Measurements from ENCODE around the gene RPL7A.

RPL7A gene

GRCh38 chr9:133394687-133395271 is 46.8 kb downstream of the RPL7A start:
- CTCF ChIA-PET: no interaction called here
- POLR2A ChIA-PET: interaction anchor here (0.7 kb wide), 1 partner anchor 24 kb away, joined by 3 read pairs; no protein-coding TSS in a partner anchor
- TF ChIP-seq FOXK2 (IDR thresholded peaks at IDR 0.05): no peak
- no peak for TF ChIP-seq BHLHE40 (IDR thresholded peaks at IDR 0.05; ENCODE audit: borderline replicate concordance)
- no peak for TF ChIP-seq TARDBP (IDR thresholded peaks at IDR 0.05)
- TF ChIP-seq ZNF384 (IDR thresholded peaks at IDR 0.05): no peak
- TF ChIP-seq SP1 (IDR thresholded peaks at IDR 0.05): no peak
- TF ChIP-seq L3MBTL2 (conservative IDR thresholded peaks at IDR 0.05): no peak
- no peak for TF ChIP-seq ARNT (IDR thresholded peaks at IDR 0.05)
- TF ChIP-seq LEF1 (IDR thresholded peaks at IDR 0.05; ENCODE audit: borderline replicate concordance): no peak
- TF ChIP-seq PKNOX1 (IDR thresholded peaks at IDR 0.05): no peak
- TF ChIP-seq ELF4 (IDR thresholded peaks at IDR 0.05): no peak
- TF ChIP-seq FOXA1 (IDR thresholded peaks at IDR 0.05): no peak
- TF ChIP-seq NFRKB (IDR thresholded peaks at IDR 0.05): no peak
- TF ChIP-seq SUZ12 (IDR thresholded peaks at IDR 0.05): no peak
- TF ChIP-seq CTBP1 (IDR thresholded peaks at IDR 0.05; ENCODE audit: borderline replicate concordance): no peak
- no peak for TF ChIP-seq HDGF (IDR thresholded peaks at IDR 0.05; ENCODE audit: borderline replicate concordance)
- no peak for DNase-seq (ENCODE audit: extremely low spot score)

- POLR2A ChIA-PET: no interaction called here
- TF ChIP-seq FOXK2 (IDR thresholded peaks at IDR 0.05): no peak
- no peak for TF ChIP-seq HDGF (IDR thresholded peaks at IDR 0.05; ENCODE audit: borderline replicate concordance)
- TF ChIP-seq ZNF384 (IDR thresholded peaks at IDR 0.05): no peak
- TF ChIP-seq TARDBP (IDR thresholded peaks at IDR 0.05): no peak
- no peak for TF ChIP-seq L3MBTL2 (conservative IDR thresholded peaks at IDR 0.05)
- TF ChIP-seq ELF4 (IDR thresholded peaks at IDR 0.05): no peak
- no peak for TF ChIP-seq NFRKB (IDR thresholded peaks at IDR 0.05)
- no peak for TF ChIP-seq FOXM1 (IDR thresholded peaks at IDR 0.05; ENCODE audit: borderline replicate concordance)
- TF ChIP-seq BHLHE40 (IDR thresholded peaks at IDR 0.05; ENCODE audit: borderline replicate concordance): no peak
- no peak for TF ChIP-seq SP1 (IDR thresholded peaks at IDR 0.05)
- no peak for TF ChIP-seq PKNOX1 (IDR thresholded peaks at IDR 0.05)
- no peak for TF ChIP-seq CTBP1 (IDR thresholded peaks at IDR 0.05; ENCODE audit: borderline replicate concordance)
- no peak for TF ChIP-seq SUZ12 (IDR thresholded peaks at IDR 0.05)
- peak; percentile 48 for DNase-seq (ENCODE audit: extremely low spot score)
- CTCF ChIA-PET: interaction anchor here (0.8 to 1.0 kb wide), 2 partner anchors 34 to 90 kb away, joined by 3 to 5 read pairs; no protein-coding TSS in a partner anchor
Observed at GRCh38 chr9:133396952-133397351, 48.9 kb downstream of the RPL7A start.

GRCh38 chr9:133397370-133397769 is 49.4 kb downstream of the RPL7A start:
- no peak for DNase-seq (ENCODE audit: extremely low spot score)
- TF ChIP-seq FOXK2 (IDR thresholded peaks at IDR 0.05) (no peak), LEF1 (IDR thresholded peaks at IDR 0.05; ENCODE audit: borderline replicate concordance) (no peak)
- POLR2A ChIA-PET: no interaction called here
- CTCF ChIA-PET: interaction anchor here (0.8 kb wide), 1 partner anchor 34 kb away, joined by 5 read pairs; no protein-coding TSS in a partner anchor

- CTCF ChIA-PET: no interaction called here
- TF ChIP-seq CTBP1 (IDR thresholded peaks at IDR 0.05; ENCODE audit: borderline replicate concordance): no peak
- no peak for TF ChIP-seq FOXK2 (IDR thresholded peaks at IDR 0.05)
- TF ChIP-seq TARDBP (IDR thresholded peaks at IDR 0.05): no peak
- no peak for TF ChIP-seq ELF4 (IDR thresholded peaks at IDR 0.05)
- no peak for TF ChIP-seq ARNT (IDR thresholded peaks at IDR 0.05)
- TF ChIP-seq SUZ12 (IDR thresholded peaks at IDR 0.05): no peak
- no peak for TF ChIP-seq HDGF (IDR thresholded peaks at IDR 0.05; ENCODE audit: borderline replicate concordance)
- no peak for TF ChIP-seq ZNF384 (IDR thresholded peaks at IDR 0.05)
- no peak for TF ChIP-seq FOXA1 (IDR thresholded peaks at IDR 0.05)
- no peak for TF ChIP-seq NFRKB (IDR thresholded peaks at IDR 0.05)
- no peak for TF ChIP-seq PKNOX1 (IDR thresholded peaks at IDR 0.05)
- TF ChIP-seq L3MBTL2 (conservative IDR thresholded peaks at IDR 0.05): no peak
- no peak for TF ChIP-seq SP1 (IDR thresholded peaks at IDR 0.05)
- no peak for TF ChIP-seq FOXM1 (IDR thresholded peaks at IDR 0.05; ENCODE audit: borderline replicate concordance)
- no peak for TF ChIP-seq LEF1 (IDR thresholded peaks at IDR 0.05; ENCODE audit: borderline replicate concordance)
- POLR2A ChIA-PET: no interaction called here
- DNase-seq (ENCODE audit: extremely low spot score): no peak
Observed at GRCh38 chr9:133397895-133398294, 49.9 kb downstream of the RPL7A start.

- DNase-seq (ENCODE audit: extremely low spot score): no peak
- no peak for TF ChIP-seq SP1 (IDR thresholded peaks at IDR 0.05)
- CTCF ChIA-PET: no interaction called here
- POLR2A ChIA-PET: no interaction called here
Observed at GRCh38 chr9:133400292-133400691, 52.3 kb downstream of the RPL7A start.
